Type B pancreatic cell (in vitro differentiated cells): Measurements from ENCODE around the gene COL9A3. TPM values are rescaled to one million over a fixed set of nuclear protein-coding genes. Genes with fewer than 3 reads are reported as not detected.

Source experiments
- DNase-seq: peaks from one replicate; pipeline ENCODE4 v3.0.0; 2021; ENCODE audit warnings: mixed read lengths; ENCODE audit not compliant: unreplicated experiment; ENCODE audit errors: extremely low spot score
- H3K27ac Mint-ChIP-seq: 2 replicates; pipeline ENCODE4 v1.8.0; 2021; ENCODE audit warnings: mild to moderate bottlenecking, mixed read lengths
- H3K27me3 Mint-ChIP-seq: 2 replicates; pipeline ENCODE4 v1.8.0; 2021; ENCODE audit warnings: mixed read lengths
- H3K36me3 Mint-ChIP-seq: 2 replicates; pipeline ENCODE4 v1.8.0; 2021; ENCODE audit warnings: mixed read lengths
- H3K4me1 Mint-ChIP-seq: one replicate; pipeline ENCODE4 v1.8.0; 2021; ENCODE audit warnings: mixed read lengths; ENCODE audit not compliant: unreplicated experiment
- H3K4me3 Mint-ChIP-seq: 2 replicates; pipeline ENCODE4 v1.8.0; 2021; ENCODE audit warnings: mild to moderate bottlenecking, mixed read lengths
- H3K9me3 Mint-ChIP-seq: 2 replicates; pipeline ENCODE4 v1.8.0; 2021; ENCODE audit warnings: mixed read lengths
- CTCF ChIP-seq: fragments of 200-600 bp; sonication (generic); conservative IDR thresholded peaks from 2 replicates; pipeline ENCODE4 v1.5.0; 2021; ENCODE audit warnings: antibody characterized with exemption, mild to moderate bottlenecking
- total RNA-seq: library from RNA; stranded (reverse); gene quantifications from 2 replicates; pipeline ENCODE4 v1.2.1, GENCODE V29; 2021; ENCODE audit warnings: low replicate concordance

Gene COL9A3
- total RNA-seq, 1 donor from 2014 or later, result 21.2 TPM

- Mint-ChIP-seq H3K27me3 (no peaks in the 10 kb centered on the region), H3K27ac (no peak overlapping the region), H3K36me3 (no peaks in the 10 kb centered on the region), H3K9me3 (no peaks in the 10 kb centered on the region), H3K4me1 (peaks cover 27% of the 10 kb centered on the region), H3K4me3 (no peak overlapping the region)
- TF ChIP-seq CTCF, result no peak
- DNase-seq, result no peak
Observed at GRCh38 chr20:62777528-62777830, 39.4 kb upstream of the COL9A3 start.

- H3K27me3 Mint-ChIP-seq, result no peaks in the 10 kb centered on the region
- H3K27ac Mint-ChIP-seq, result no peak overlapping the region
- H3K4me3 Mint-ChIP-seq, result no peak overlapping the region
- TF ChIP-seq CTCF, result no peak
- no peaks in the 10 kb centered on the region for H3K9me3 Mint-ChIP-seq
- no peaks in the 10 kb centered on the region for H3K36me3 Mint-ChIP-seq
- no peak for DNase-seq
- peaks cover 25% of the 10 kb centered on the region for H3K4me1 Mint-ChIP-seq
Observed at GRCh38 chr20:62778058-62778457, 38.8 kb upstream of the COL9A3 start.

GRCh38 chr20:62778601-62779416 is 38.0 kb upstream of the COL9A3 start:
- H3K4me1 Mint-ChIP-seq, result peaks cover 18% of the 10 kb centered on the region
- H3K27ac Mint-ChIP-seq, result no peak overlapping the region
- DNase-seq, result no peak
- H3K36me3 Mint-ChIP-seq, result no peaks in the 10 kb centered on the region
- H3K9me3 Mint-ChIP-seq, result no peaks in the 10 kb centered on the region
- no peak for TF ChIP-seq CTCF
- no peaks in the 10 kb centered on the region for H3K27me3 Mint-ChIP-seq
- no peak overlapping the region for H3K4me3 Mint-ChIP-seq

GRCh38 chr20:62779417-62779685 is 37.5 kb upstream of the COL9A3 start:
- H3K9me3 Mint-ChIP-seq, result no peaks in the 10 kb centered on the region
- no peaks in the 10 kb centered on the region for H3K36me3 Mint-ChIP-seq
- no peak for TF ChIP-seq CTCF
- no peaks in the 10 kb centered on the region for H3K27me3 Mint-ChIP-seq
- H3K4me3 Mint-ChIP-seq, result no peak overlapping the region
- H3K27ac Mint-ChIP-seq, result no peak overlapping the region
- no peak for DNase-seq
- peaks cover 14% of the 10 kb centered on the region for H3K4me1 Mint-ChIP-seq

- no peak overlapping the region for H3K4me3 Mint-ChIP-seq
- H3K27me3 Mint-ChIP-seq, result no peaks in the 10 kb centered on the region
- no peaks in the 10 kb centered on the region for H3K9me3 Mint-ChIP-seq
- H3K36me3 Mint-ChIP-seq, result no peaks in the 10 kb centered on the region
- DNase-seq, result no peak
- no peak for TF ChIP-seq CTCF
- H3K27ac Mint-ChIP-seq, result no peak overlapping the region
- H3K4me1 Mint-ChIP-seq, result peaks cover 9% of the 10 kb centered on the region
Observed at GRCh38 chr20:62780204-62780603, 36.6 kb upstream of the COL9A3 start.

GRCh38 chr20:62780696-62781095 is 36.2 kb upstream of the COL9A3 start:
- TF ChIP-seq CTCF, result no peak
- Mint-ChIP-seq H3K4me3 (no peak overlapping the region), H3K9me3 (no peaks in the 10 kb centered on the region), H3K27me3 (no peaks in the 10 kb centered on the region), H3K4me1 (peaks cover 9% of the 10 kb centered on the region), H3K36me3 (no peaks in the 10 kb centered on the region), H3K27ac (no peak overlapping the region)
- DNase-seq, result no peak
